Caco-2 (cell line): ENCODE measurements around the gene ANKRD60. TPM values are rescaled to one million over a fixed set of nuclear protein-coding genes. Genes with fewer than 3 reads are reported as not detected.

Experiments
- BruUV-seq: library from RNA; stranded (reverse); fragments of 400-500 nt; replicated peaks from 2 replicates; lab custom pipeline; 2021; lab: Mats Ljungman, UMichigan
- CTCF ChIA-PET: fragments of 300-600 bp; sonication (Branson Sonifier 250); formaldehyde crosslinking; loops from one replicate; lab custom pipeline; 2022; ENCODE audit warnings: antibody characterized with exemption; lab: Charles Lee
- POLR2A ChIA-PET: fragments of 300-600 bp; sonication (Branson Sonifier 250); formaldehyde crosslinking; loops from one replicate; lab custom pipeline; 2022; ENCODE audit warnings: antibody characterized with exemption; lab: Charles Lee
- DNase-seq, 2 experiments: peaks; one replicate each; pipeline versions ENCODE4 v3.0.0 to v3.0.0-alpha.2; 2020 to 2022
- H3K27me3 ChIP-seq: replicated peaks from 2 replicates; pipeline ENCODE4 v1.6.0; 2011; ENCODE audit warnings: low read length; ENCODE audit not compliant: control insufficient read depth, insufficient read depth
- H3K36me3 ChIP-seq: 2 replicates; pipeline ENCODE4 v1.5.1; 2011; ENCODE audit warnings: low read length; ENCODE audit not compliant: control insufficient read depth, insufficient read depth
- H3K4me1 ChIP-seq: fragments of 250-450 bp; sonication (Bioruptor Pico); 2 replicates; pipeline ENCODE4 v1.5.1; 2020; ENCODE audit warnings: mild to moderate bottlenecking
- H3K4me3 ChIP-seq: 2 replicates; pipeline ENCODE4 v1.5.1; 2011; ENCODE audit warnings: low read depth, mild to moderate bottlenecking, control low read depth, low read length
- H3K9me3 ChIP-seq: fragments of 250-450 bp; sonication (Bioruptor Pico); 2 replicates; pipeline ENCODE4 v1.5.1; 2020; ENCODE audit warnings: mild to moderate bottlenecking, moderate library complexity
- H3K27ac Mint-ChIP-seq: one replicate; pipeline ENCODE4 v1.8.0; 2022; ENCODE audit warnings: mixed read lengths; ENCODE audit not compliant: unreplicated experiment
- H3K27me3 Mint-ChIP-seq: one replicate; pipeline ENCODE4 v1.8.0; 2022; ENCODE audit warnings: mixed read lengths; ENCODE audit not compliant: insufficient read depth, unreplicated experiment
- H3K36me3 Mint-ChIP-seq: one replicate; pipeline ENCODE4 v1.8.0; 2022; ENCODE audit warnings: mild to moderate bottlenecking, mixed read lengths; ENCODE audit not compliant: insufficient read depth, unreplicated experiment
- H3K4me1 Mint-ChIP-seq: one replicate; pipeline ENCODE4 v1.8.0; 2022; ENCODE audit warnings: low read depth, mixed read lengths; ENCODE audit not compliant: unreplicated experiment
- H3K4me3 Mint-ChIP-seq: one replicate; pipeline ENCODE4 v1.8.0; 2022; ENCODE audit warnings: mild to moderate bottlenecking, moderate library complexity, mixed read lengths; ENCODE audit not compliant: unreplicated experiment
- H3K9me3 Mint-ChIP-seq: one replicate; pipeline ENCODE4 v1.8.0; 2022; ENCODE audit warnings: mixed read lengths; ENCODE audit not compliant: unreplicated experiment
- CTCF ChIP-seq, 2 experiments: fragments of 200-600 bp in 1 of 2; IDR thresholded peaks; 1 replicate in 1 of 2; 2 replicates in 1 of 2; pipeline versions ENCODE4 v1.5.1 to v1.8.0; 2011 to 2022; ENCODE audit warnings: antibody characterized with exemption in 1 of 2, control low read depth in 1 of 2, inconsistent platforms in 1 of 2, low read depth in 1 of 2, low read length in 1 of 2, mild to moderate bottlenecking in 1 of 2, moderate library complexity in 1 of 2; ENCODE audit not compliant: insufficient read depth in 1 of 2, severe bottlenecking in 1 of 2, unreplicated experiment in 1 of 2
- intact Hi-C: fragments of 100-400 bp; cut with micrococcal nuclease; formaldehyde crosslinking; loops from one replicate; pipeline ENCODE4 v1.10.0; 2022; ENCODE audit not compliant: unreplicated experiment
- total RNA-seq: library from RNA; stranded (reverse); gene quantifications from 2 replicates; pipeline ENCODE4 v1.2.3, GENCODE V29; 2022

Gene ANKRD60
- total RNA-seq, 1 experiment from 2014 or later = not detected

GRCh38 chr20:58179432-58180099, 48.9 kb downstream of the ANKRD60 start:
- Mint-ChIP-seq H3K36me3 (no peaks in the 10 kb centered on the region), H3K9me3 (peaks cover 7% of the 10 kb centered on the region), H3K4me3 (peak overlapping the region; percentile 55), H3K27ac (no peak overlapping the region), H3K27me3 (peaks cover 11% of the 10 kb centered on the region), H3K4me1 (no peaks in the 10 kb centered on the region)
- Histone ChIP-seq H3K36me3 (no peaks in the 10 kb centered on the region), H3K4me1 (peaks cover 9% of the 10 kb centered on the region), H3K27me3 (peaks cover 7% of the 10 kb centered on the region), H3K9me3 (peaks cover 9% of the 10 kb centered on the region), H3K4me3 (no peak overlapping the region)
- POLR2A ChIA-PET = interaction anchor here (0.9 kb wide), 1 partner anchor 16 kb away, joined by 3 read pairs; no protein-coding TSS in a partner anchor
- DNase-seq = peak in 1 of 2 experiments; percentile 87
- TF ChIP-seq CTCF (IDR thresholded peaks at IDR 0.05; ENCODE audit: insufficient read depth in 1 of 2, low read depth in 1 of 2, low read length in 1 of 2, severe bottlenecking in 1 of 2, unreplicated experiment in 1 of 2) = peak; percentile 97 to 100
- intact Hi-C loops = loop anchor here (1.0 kb wide), 3 partner anchors 486 to 557 kb away; no protein-coding TSS in a partner anchor
- no TSS peak for BruUV-seq
- CTCF ChIA-PET = interaction anchor here (0.6 to 1.6 kb wide), 13 partner anchors 11 to 1257 kb away, joined by 3 to 11 read pairs (median 3); no protein-coding TSS in a partner anchor

- intact Hi-C loops = loop anchor here (1.0 kb wide), 3 partner anchors 486 to 557 kb away; no protein-coding TSS in a partner anchor
- peaks cover 9% of the 10 kb centered on the region for H3K27me3 Mint-ChIP-seq
- CTCF ChIA-PET = interaction anchor here (0.9 to 1.7 kb wide), 4 partner anchors 10 to 557 kb away, joined by 3 to 10 read pairs (median 6); no protein-coding TSS in a partner anchor
These were observed 49.4 kb downstream of the ANKRD60 start for GRCh38 chr20:58179083-58179431.

GRCh38 chr20:58177799-58178198, 50.7 kb downstream of the ANKRD60 start:
- H3K4me1 ChIP-seq = peaks cover 9% of the 10 kb centered on the region
- H3K27me3 ChIP-seq = peaks cover 7% of the 10 kb centered on the region
- Mint-ChIP-seq H3K4me1 (no peaks in the 10 kb centered on the region), H3K27ac (no peak overlapping the region), H3K36me3 (no peaks in the 10 kb centered on the region), H3K9me3 (no peaks in the 10 kb centered on the region), H3K27me3 (peaks cover 9% of the 10 kb centered on the region), H3K4me3 (no peak overlapping the region)
- BruUV-seq = no TSS peak
- intact Hi-C loops = no loop called here
- ChIA-PET POLR2A (no interaction called here), CTCF (interaction anchor here (0.6 to 1.7 kb wide), 3 partner anchors 9 to 667 kb away, joined by 3 to 5 read pairs (median 5); no protein-coding TSS in a partner anchor)
- H3K36me3 ChIP-seq = no peaks in the 10 kb centered on the region
- H3K9me3 ChIP-seq = no peaks in the 10 kb centered on the region
- H3K4me3 ChIP-seq = no peak overlapping the region
- DNase-seq = no peak
- no peak for TF ChIP-seq CTCF (IDR thresholded peaks at IDR 0.05; ENCODE audit: insufficient read depth in 1 of 2, low read depth in 1 of 2, low read length in 1 of 2, severe bottlenecking in 1 of 2, unreplicated experiment in 1 of 2)

More at GRCh38 chr20:58179083-58179431, 49.4 kb downstream of the ANKRD60 start:
- Histone ChIP-seq H3K9me3 (peaks cover 4% of the 10 kb centered on the region), H3K4me1 (peaks cover 9% of the 10 kb centered on the region), H3K27me3 (peaks cover 7% of the 10 kb centered on the region), H3K4me3 (no peak overlapping the region), H3K36me3 (no peaks in the 10 kb centered on the region)
- BruUV-seq = no TSS peak
- TF ChIP-seq CTCF (IDR thresholded peaks at IDR 0.05; ENCODE audit: insufficient read depth in 1 of 2, low read depth in 1 of 2, low read length in 1 of 2, severe bottlenecking in 1 of 2, unreplicated experiment in 1 of 2) = no peak
- no peak for DNase-seq
- POLR2A ChIA-PET = no interaction called here
- Mint-ChIP-seq H3K36me3 (no peaks in the 10 kb centered on the region), H3K27ac (no peak overlapping the region), H3K4me3 (peak overlapping the region; percentile 55), H3K9me3 (peaks cover 2% of the 10 kb centered on the region), H3K4me1 (no peaks in the 10 kb centered on the region)
